OCI-LY1 (cell line): ENCODE measurements around the gene CYP11A1.

Experiments
- EZH2 ChIP-seq: fragments of 200-600 bp; sonication (generic), shearing (Covaris generic); IDR thresholded peaks from 2 replicates; pipeline ENCODE4 v1.8.0; 2017; ENCODE audit warnings: borderline replicate concordance, mixed run types, mild to moderate bottlenecking, antibody characterized with exemption, low read length, moderate library complexity, mixed read lengths
- TF ChIP-seq, protein P1 (sequence below): fragments of 200-600 bp; sonication (generic), shearing (Covaris generic); IDR thresholded peaks from 2 replicates; pipeline ENCODE4 v1.5.1; 2017; ENCODE audit warnings: mild to moderate bottlenecking, antibody characterized with exemption, low read length, moderate library complexity, mixed read lengths

DNA sequence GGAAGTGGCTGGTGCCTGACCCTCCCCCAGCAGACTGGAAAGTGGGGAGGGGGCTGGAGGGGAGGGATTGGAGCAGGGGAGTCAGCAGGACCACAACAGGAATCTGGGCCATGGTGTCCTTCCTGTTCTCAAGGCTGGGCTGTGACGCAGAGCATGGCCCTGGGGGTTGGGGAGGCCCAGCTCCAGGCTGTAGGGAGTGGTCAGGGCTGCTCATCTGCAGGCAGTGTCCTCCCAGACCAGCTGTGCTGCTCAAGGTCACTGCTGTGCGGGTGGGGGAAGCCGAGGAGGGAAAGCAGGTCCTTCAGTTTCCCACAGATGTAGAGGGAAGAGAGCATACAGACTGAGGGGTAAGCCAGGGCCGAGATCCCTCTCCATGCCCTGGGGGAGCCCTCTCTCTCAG is 40.7 kb downstream of the CYP11A1 start:
- no peak for TF ChIP-seq EZH2
- TF ChIP-seq, protein P1, sequence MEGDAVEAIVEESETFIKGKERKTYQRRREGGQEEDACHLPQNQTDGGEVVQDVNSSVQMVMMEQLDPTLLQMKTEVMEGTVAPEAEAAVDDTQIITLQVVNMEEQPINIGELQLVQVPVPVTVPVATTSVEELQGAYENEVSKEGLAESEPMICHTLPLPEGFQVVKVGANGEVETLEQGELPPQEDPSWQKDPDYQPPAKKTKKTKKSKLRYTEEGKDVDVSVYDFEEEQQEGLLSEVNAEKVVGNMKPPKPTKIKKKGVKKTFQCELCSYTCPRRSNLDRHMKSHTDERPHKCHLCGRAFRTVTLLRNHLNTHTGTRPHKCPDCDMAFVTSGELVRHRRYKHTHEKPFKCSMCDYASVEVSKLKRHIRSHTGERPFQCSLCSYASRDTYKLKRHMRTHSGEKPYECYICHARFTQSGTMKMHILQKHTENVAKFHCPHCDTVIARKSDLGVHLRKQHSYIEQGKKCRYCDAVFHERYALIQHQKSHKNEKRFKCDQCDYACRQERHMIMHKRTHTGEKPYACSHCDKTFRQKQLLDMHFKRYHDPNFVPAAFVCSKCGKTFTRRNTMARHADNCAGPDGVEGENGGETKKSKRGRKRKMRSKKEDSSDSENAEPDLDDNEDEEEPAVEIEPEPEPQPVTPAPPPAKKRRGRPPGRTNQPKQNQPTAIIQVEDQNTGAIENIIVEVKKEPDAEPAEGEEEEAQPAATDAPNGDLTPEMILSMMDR = no peak
